Coronary artery (tissue), 2 donors: Measurements from ENCODE around the gene TTYH3.

Experiments used
- DNase-seq: peaks from one replicate; pipeline ENCODE4 v3.0.0-alpha.2; 2017; ENCODE audit warnings: low spot score
- H3K27ac ChIP-seq, 2 donors: fragments of 200-600 bp; sonication (generic); one replicate each; pipeline ENCODE4 v1.5.1; 2016 to 2019
- H3K4me3 ChIP-seq: fragments of 200-600 bp; sonication (generic); 2 replicates; pipeline ENCODE4 v1.5.1; 2016; ENCODE audit warnings: mild to moderate bottlenecking, moderate library complexity
- TF ChIP-seq, protein P1 (sequence below): fragments of 200-600 bp; sonication (generic); IDR thresholded peaks from one replicate; pipeline ENCODE4 v1.5.1; 2019; ENCODE audit warnings: antibody characterized with exemption

The TTYH3 gene

GRCh38 chr7:2658941-2659340 is 27.2 kb downstream of the TTYH3 start:
- H3K4me3 ChIP-seq, result no peak overlapping the region
- no peak for DNase-seq
- TF ChIP-seq, protein P1, sequence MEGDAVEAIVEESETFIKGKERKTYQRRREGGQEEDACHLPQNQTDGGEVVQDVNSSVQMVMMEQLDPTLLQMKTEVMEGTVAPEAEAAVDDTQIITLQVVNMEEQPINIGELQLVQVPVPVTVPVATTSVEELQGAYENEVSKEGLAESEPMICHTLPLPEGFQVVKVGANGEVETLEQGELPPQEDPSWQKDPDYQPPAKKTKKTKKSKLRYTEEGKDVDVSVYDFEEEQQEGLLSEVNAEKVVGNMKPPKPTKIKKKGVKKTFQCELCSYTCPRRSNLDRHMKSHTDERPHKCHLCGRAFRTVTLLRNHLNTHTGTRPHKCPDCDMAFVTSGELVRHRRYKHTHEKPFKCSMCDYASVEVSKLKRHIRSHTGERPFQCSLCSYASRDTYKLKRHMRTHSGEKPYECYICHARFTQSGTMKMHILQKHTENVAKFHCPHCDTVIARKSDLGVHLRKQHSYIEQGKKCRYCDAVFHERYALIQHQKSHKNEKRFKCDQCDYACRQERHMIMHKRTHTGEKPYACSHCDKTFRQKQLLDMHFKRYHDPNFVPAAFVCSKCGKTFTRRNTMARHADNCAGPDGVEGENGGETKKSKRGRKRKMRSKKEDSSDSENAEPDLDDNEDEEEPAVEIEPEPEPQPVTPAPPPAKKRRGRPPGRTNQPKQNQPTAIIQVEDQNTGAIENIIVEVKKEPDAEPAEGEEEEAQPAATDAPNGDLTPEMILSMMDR, result no peak
- H3K27ac ChIP-seq, result no peak overlapping the region

DNA sequence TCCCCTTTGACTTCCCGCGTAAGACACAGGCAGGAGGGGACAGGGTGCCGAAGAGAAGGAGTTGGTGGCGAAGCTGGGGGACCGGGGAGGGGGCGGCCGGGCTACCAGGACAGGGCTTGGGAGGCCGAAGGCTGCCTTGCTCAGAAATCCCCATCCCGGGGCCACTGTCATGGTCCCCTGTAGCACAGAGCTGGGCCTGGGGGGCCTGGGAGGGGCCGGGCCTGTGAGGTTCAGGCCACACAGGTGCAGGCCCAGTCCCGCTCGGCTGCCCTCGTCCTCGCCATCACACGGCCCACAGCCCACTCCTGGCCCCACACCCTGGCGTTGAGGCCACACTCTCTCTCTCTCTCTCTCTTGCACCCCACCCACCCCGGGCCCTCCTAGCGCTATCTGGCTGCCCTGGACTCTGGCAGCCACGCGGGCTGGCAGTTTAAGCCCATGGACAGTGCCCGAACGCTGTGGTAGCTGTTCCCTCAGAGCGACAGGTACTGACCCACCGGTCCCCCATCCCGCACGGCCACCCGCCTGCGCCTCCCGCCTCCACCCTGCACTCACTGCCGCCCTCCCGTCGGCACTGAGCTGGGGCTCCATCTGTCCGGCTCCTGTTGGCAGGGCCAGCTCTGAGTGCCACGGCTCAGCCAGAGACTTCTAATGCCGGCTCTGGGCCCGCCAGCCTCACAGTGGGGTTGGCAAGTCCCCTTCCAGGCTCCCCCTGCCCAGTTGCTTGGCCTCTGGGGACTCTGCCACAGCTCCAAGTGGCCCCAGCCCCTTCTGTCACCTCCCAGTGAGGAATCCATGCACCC is 28.0 kb downstream of the TTYH3 start:
- no peak overlapping the region for H3K4me3 ChIP-seq
- TF ChIP-seq, protein P1, result no peak
- no peak for DNase-seq
- H3K27ac ChIP-seq, result no peak overlapping the region

- TF ChIP-seq, protein P1, result no peak
- H3K27ac ChIP-seq, result no peak overlapping the region
- no peak for DNase-seq
- H3K4me3 ChIP-seq, result no peak overlapping the region
These were observed 28.7 kb downstream of the TTYH3 start for GRCh38 chr7:2660359-2661095.

- Histone ChIP-seq H3K27ac (no peak overlapping the region), H3K4me3 (no peak overlapping the region)
- TF ChIP-seq, protein P1, result no peak
- DNase-seq, result no peak
These were observed 29.3 kb downstream of the TTYH3 start for GRCh38 chr7:2661096-2661449.

- no peak for DNase-seq
- TF ChIP-seq, protein P1, result no peak
- Histone ChIP-seq H3K27ac (no peak overlapping the region), H3K4me3 (no peak overlapping the region)
These were observed 30.0 kb downstream of the TTYH3 start for GRCh38 chr7:2661602-2662272.

DNA sequence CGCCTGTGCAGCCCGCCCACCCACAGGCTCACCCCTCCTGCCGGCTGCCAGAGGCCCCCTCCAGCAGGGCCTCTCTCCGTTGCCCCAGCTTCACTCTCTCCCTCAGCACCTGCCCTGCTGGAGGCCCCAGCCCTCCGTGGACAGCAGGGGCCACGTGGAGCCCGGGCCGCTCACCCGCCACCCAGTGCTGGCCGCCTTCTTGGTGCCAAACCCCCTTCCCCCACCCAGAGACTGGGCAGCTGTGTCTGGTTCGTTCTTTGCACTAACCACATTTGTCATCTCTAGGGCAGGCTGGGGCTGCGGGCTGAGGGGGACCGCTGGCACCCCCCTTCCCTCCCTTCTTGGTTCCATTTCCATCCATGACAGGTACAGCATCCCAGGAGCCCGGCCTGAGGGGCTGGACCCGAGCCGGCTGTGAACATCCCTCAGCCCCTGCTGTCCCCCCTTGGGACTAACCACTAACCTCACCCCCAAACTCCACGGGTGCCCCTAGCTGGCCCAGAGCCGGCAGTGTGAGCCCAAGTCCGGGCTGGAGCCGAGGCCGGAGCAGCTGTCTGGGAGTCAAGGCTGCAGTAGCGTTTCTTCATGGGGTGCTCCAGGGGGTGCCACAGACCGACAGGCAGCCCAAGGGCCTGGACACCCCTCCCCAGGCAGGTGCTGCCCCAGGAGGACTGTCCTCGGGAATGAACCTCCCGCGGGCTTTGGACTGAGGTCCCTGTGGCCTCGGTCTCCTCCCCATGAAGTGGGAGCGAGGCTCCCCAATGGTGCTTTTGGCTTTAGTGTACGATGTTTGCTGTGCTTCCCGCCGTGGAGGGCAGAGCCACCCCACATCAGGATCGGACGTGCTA is 30.7 kb downstream of the TTYH3 start:
- DNase-seq, result no peak
- Histone ChIP-seq H3K4me3 (no peak overlapping the region), H3K27ac (no peak overlapping the region)
- TF ChIP-seq, protein P1, result no peak
